Thoracic aorta (tissue), 2 donors: ENCODE data around the gene ATP6V1F. TPM values are rescaled to one million over a fixed set of nuclear protein-coding genes. Genes with fewer than 3 reads are reported as not detected.

ENCODE experiments used
- ATAC-seq: fragments of 150-250 bp; one replicate; pipeline ENCODE4 v1.8.0; 2017; ENCODE audit warnings: low read depth; ENCODE audit not compliant: insufficient number of reproducible peaks, low FRiP score
- DNase-seq: peaks from one replicate; pipeline ENCODE4 v3.0.0-alpha.2; 2020; ENCODE audit warnings: low spot score
- H3K27ac ChIP-seq, 2 donors: fragments of 200-600 bp; sonication (generic); 1 replicate in 1 of 2; 2 replicates in 1 of 2; pipeline ENCODE4 v1.5.1; 2016; ENCODE audit warnings: mild to moderate bottlenecking in 2 of 2, moderate library complexity in 2 of 2
- H3K27me3 ChIP-seq: fragments of 200-600 bp; sonication (generic); replicated peaks from 2 replicates; pipeline ENCODE4 v1.6.0; 2016; ENCODE audit warnings: mild to moderate bottlenecking; ENCODE audit not compliant: insufficient read depth
- H3K36me3 ChIP-seq: fragments of 200-600 bp; sonication (generic); one replicate; pipeline ENCODE4 v1.5.1; 2016
- H3K4me1 ChIP-seq, 2 donors: fragments of 200-600 bp; sonication (generic); 1 replicate in 1 of 2; 2 replicates in 1 of 2; pipeline versions ENCODE4 v1.5.1 to v1.6.0; 2016; ENCODE audit warnings: low read depth in 2 of 2, mild to moderate bottlenecking in 1 of 2; ENCODE audit not compliant: control insufficient read depth in 1 of 2
- H3K4me3 ChIP-seq: fragments of 200-600 bp; sonication (generic); 2 replicates; pipeline ENCODE4 v1.5.1; 2016; ENCODE audit warnings: mild to moderate bottlenecking
- H3K9me3 ChIP-seq: fragments of 200-600 bp; sonication (generic); 2 replicates; pipeline ENCODE4 v1.5.1; 2016
- CTCF ChIP-seq: fragments of 200-600 bp; sonication (generic); IDR thresholded peaks from one replicate; pipeline ENCODE4 v1.5.1; 2019; ENCODE audit warnings: antibody characterized with exemption
- total RNA-seq, 2 donors: library from RNA; depleted of rRNA; stranded (reverse); fragments of >200 nt; gene quantifications; one replicate each; pipeline versions ENCODE4 v1.1.0 to v1.2.3, GENCODE V29; 2016

Gene ATP6V1F
- total RNA-seq, 2 donors from 2014 or later, result 73.6 to 96.0 TPM

GRCh38 chr7:128879939-128880746, 17.5 kb downstream of the ATP6V1F start:
- H3K9me3 ChIP-seq, result no peaks in the 10 kb centered on the region
- no peak overlapping the region for H3K27ac ChIP-seq
- no peaks in the 10 kb centered on the region for H3K27me3 ChIP-seq
- H3K4me1 ChIP-seq, result no peaks in the 10 kb centered on the region
- no peaks in the 10 kb centered on the region for H3K36me3 ChIP-seq
- no peak overlapping the region for H3K4me3 ChIP-seq
- DNase-seq (no peak), ATAC-seq (no peak)
- TF ChIP-seq CTCF, result peak; percentile 81

- TF ChIP-seq CTCF, result no peak
- H3K36me3 ChIP-seq, result no peaks in the 10 kb centered on the region
- no peaks in the 10 kb centered on the region for H3K4me1 ChIP-seq
- H3K27me3 ChIP-seq, result no peaks in the 10 kb centered on the region
- no peak overlapping the region for H3K27ac ChIP-seq
- no peak overlapping the region for H3K4me3 ChIP-seq
- ATAC-seq (no peak), DNase-seq (no peak)
- H3K9me3 ChIP-seq, result no peaks in the 10 kb centered on the region
These were observed 18.3 kb downstream of the ATP6V1F start for GRCh38 chr7:128880791-128881457.

- Histone ChIP-seq H3K9me3 (no peaks in the 10 kb centered on the region), H3K27me3 (no peaks in the 10 kb centered on the region), H3K36me3 (no peaks in the 10 kb centered on the region), H3K27ac (no peak overlapping the region), H3K4me3 (no peak overlapping the region), H3K4me1 (no peaks in the 10 kb centered on the region)
- ATAC-seq, result no peak
- DNase-seq, result no peak
- no peak for TF ChIP-seq CTCF
These were observed 18.9 kb downstream of the ATP6V1F start for GRCh38 chr7:128881458-128882125.

DNA sequence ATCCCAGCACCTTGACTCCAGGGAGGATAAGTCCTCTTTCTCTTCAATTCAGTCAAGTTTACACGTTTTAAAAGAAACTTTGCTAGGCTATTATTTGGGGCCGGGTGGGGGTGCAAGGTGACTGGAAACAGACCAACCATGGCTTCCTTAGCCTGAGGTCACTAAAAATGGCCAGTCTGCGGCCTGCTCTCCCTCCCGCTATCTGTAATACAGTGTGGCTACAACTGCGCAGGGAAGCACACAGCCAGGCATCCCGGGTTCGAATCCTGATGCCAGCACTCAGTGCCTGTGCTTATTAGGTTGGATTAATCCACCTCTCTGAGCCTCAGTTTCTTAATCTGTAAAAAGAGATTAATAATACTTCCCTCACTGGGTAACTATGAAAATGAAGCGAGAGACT, 19.5 kb downstream of the ATP6V1F start:
- no peaks in the 10 kb centered on the region for H3K36me3 ChIP-seq
- ATAC-seq (no peak), DNase-seq (no peak)
- no peaks in the 10 kb centered on the region for H3K27me3 ChIP-seq
- no peak overlapping the region for H3K4me3 ChIP-seq
- H3K9me3 ChIP-seq, result no peaks in the 10 kb centered on the region
- H3K4me1 ChIP-seq, result no peaks in the 10 kb centered on the region
- H3K27ac ChIP-seq, result no peak overlapping the region
- TF ChIP-seq CTCF, result no peak
